Loucy (cell line): ENCODE results near the gene USP15.

ENCODE experiments used
- H2AFZ ChIP-seq: fragments of 200-600 bp; sonication (generic); 2 replicates; pipeline ENCODE4 v1.6.0; 2016; ENCODE audit warnings: antibody characterized with exemption, mild to moderate bottlenecking, low read length, moderate library complexity
- H3F3A ChIP-seq: fragments of 200-600 bp; 2 replicates; pipeline ENCODE4 v1.6.0; 2016; ENCODE audit warnings: antibody characterized with exemption, low read depth, mild to moderate bottlenecking
- H3K27me3 ChIP-seq: fragments of 200-600 bp; sonication (generic); 2 replicates; pipeline ENCODE4 v1.6.1; 2014; ENCODE audit warnings: low read length, mild to moderate bottlenecking; ENCODE audit not compliant: insufficient read depth, poor library complexity, severe bottlenecking
- H3K36me3 ChIP-seq: fragments of 200-600 bp; sonication (generic); 2 replicates; pipeline ENCODE4 v1.6.1; 2016; ENCODE audit warnings: low read length; ENCODE audit not compliant: insufficient read depth
- H3K4me1 ChIP-seq: fragments of 200-600 bp; sonication (generic); 2 replicates; pipeline ENCODE4 v1.5.1; 2014; ENCODE audit warnings: low read length, mild to moderate bottlenecking; ENCODE audit not compliant: insufficient read depth, poor library complexity, severe bottlenecking
- H3K4me2 ChIP-seq: fragments of 200-600 bp; sonication (generic); 2 replicates; pipeline ENCODE4 v1.6.0; 2014; ENCODE audit warnings: antibody characterized with exemption, low read length, low read depth, mild to moderate bottlenecking; ENCODE audit not compliant: poor library complexity, severe bottlenecking
- H3K4me3 ChIP-seq: fragments of 200-600 bp; sonication (generic); 2 replicates; pipeline ENCODE4 v1.5.1; 2014; ENCODE audit warnings: low read length, mild to moderate bottlenecking, mixed read lengths; ENCODE audit not compliant: poor library complexity, severe bottlenecking
- H3K79me2 ChIP-seq: fragments of 200-600 bp; sonication (generic); 2 replicates; pipeline ENCODE4 v1.6.1; 2014; ENCODE audit warnings: low read length; ENCODE audit not compliant: insufficient read depth
- H3K9ac ChIP-seq: fragments of 200-600 bp; sonication (generic); 2 replicates; pipeline ENCODE4 v1.6.0; 2014; ENCODE audit warnings: mild to moderate bottlenecking, low read depth, low read length, moderate library complexity; ENCODE audit not compliant: poor library complexity, severe bottlenecking
- H3K9me2 ChIP-seq: fragments of 200-600 bp; sonication (generic); replicated peaks from 2 replicates; pipeline ENCODE4 v1.6.1; 2016; ENCODE audit warnings: low read depth, low read length, mixed read lengths
- H3K9me3 ChIP-seq: fragments of 200-600 bp; sonication (generic); 2 replicates; pipeline ENCODE4 v1.6.1; 2014; ENCODE audit warnings: mild to moderate bottlenecking, antibody characterized with exemption, low read length, low read depth; ENCODE audit not compliant: insufficient read depth
- H4K20me1 ChIP-seq: fragments of 200-600 bp; sonication (generic); 2 replicates; pipeline ENCODE4 v1.6.0; 2014; ENCODE audit warnings: antibody characterized with exemption, low read length, mild to moderate bottlenecking; ENCODE audit not compliant: insufficient read depth, poor library complexity, severe bottlenecking
- EZH2phosphoT487 ChIP-seq: fragments of 200-600 bp; IDR thresholded peaks from 2 replicates; pipeline ENCODE4 v1.6.1; 2018; ENCODE audit warnings: antibody characterized with exemption, mild to moderate bottlenecking, moderate library complexity, borderline replicate concordance
- TF ChIP-seq, protein P1 (sequence below): fragments of 200-600 bp; sonication (generic); conservative IDR thresholded peaks from 2 replicates; pipeline ENCODE4 v1.5.1; 2014; ENCODE audit warnings: mild to moderate bottlenecking, antibody characterized with exemption, low read length

USP15 gene

DNA sequence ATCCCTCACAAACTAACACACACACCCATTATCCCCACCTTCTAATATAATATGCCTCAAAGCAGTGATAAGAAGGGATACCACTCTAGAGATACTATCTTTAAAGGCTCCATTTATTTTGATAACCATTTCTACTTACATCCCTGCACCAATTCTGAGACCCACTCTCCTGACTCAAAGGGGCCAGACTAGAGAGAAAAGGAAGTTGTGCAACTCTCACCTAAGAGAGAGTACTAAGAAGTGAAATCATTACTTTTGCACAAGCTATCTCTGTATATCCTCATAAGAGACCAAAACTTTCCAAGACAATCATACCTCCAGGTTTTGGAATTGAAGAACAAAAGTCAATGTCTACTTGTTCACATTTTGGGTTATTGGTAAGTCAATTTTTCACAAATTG is 45.4 kb upstream of the USP15 start:
- Histone ChIP-seq H3K4me2 (no peak overlapping the region), H3K4me3 (no peak overlapping the region), H3K79me2 (no peaks in the 10 kb centered on the region), H3F3A (no peaks in the 10 kb centered on the region), H2AFZ (no peak overlapping the region), H3K4me1 (no peaks in the 10 kb centered on the region), H3K9me2 (no peaks in the 10 kb centered on the region), H3K27me3 (no peaks in the 10 kb centered on the region), H4K20me1 (no peaks in the 10 kb centered on the region), H3K9me3 (no peaks in the 10 kb centered on the region), H3K36me3 (no peaks in the 10 kb centered on the region), H3K9ac (no peak overlapping the region)
- TF ChIP-seq, protein P1, sequence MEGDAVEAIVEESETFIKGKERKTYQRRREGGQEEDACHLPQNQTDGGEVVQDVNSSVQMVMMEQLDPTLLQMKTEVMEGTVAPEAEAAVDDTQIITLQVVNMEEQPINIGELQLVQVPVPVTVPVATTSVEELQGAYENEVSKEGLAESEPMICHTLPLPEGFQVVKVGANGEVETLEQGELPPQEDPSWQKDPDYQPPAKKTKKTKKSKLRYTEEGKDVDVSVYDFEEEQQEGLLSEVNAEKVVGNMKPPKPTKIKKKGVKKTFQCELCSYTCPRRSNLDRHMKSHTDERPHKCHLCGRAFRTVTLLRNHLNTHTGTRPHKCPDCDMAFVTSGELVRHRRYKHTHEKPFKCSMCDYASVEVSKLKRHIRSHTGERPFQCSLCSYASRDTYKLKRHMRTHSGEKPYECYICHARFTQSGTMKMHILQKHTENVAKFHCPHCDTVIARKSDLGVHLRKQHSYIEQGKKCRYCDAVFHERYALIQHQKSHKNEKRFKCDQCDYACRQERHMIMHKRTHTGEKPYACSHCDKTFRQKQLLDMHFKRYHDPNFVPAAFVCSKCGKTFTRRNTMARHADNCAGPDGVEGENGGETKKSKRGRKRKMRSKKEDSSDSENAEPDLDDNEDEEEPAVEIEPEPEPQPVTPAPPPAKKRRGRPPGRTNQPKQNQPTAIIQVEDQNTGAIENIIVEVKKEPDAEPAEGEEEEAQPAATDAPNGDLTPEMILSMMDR = no peak
- no peak for TF ChIP-seq EZH2phosphoT487

DNA sequence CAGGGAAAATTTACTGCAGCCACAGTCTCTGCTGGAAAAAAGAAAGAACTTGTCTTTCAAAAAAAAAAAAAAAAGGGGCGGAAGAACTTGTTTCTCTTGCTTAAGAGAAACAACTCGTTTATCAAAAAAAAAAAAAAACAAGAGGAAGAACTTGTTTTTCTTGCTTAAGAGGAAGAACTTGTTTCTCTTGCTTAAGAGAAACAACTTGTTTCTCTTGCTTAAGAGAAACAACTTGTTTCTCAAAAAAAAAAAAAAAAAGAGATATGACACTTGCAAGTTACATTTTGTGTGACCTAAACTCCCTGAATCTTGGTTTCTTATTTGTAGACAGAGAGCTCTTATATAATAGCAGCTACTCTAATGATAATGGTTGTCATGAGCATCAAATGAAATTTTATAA is 44.7 kb upstream of the USP15 start:
- TF ChIP-seq, protein P1 = no peak
- no peak for TF ChIP-seq EZH2phosphoT487
- H3K9ac ChIP-seq = no peak overlapping the region
- no peaks in the 10 kb centered on the region for H4K20me1 ChIP-seq

DNA sequence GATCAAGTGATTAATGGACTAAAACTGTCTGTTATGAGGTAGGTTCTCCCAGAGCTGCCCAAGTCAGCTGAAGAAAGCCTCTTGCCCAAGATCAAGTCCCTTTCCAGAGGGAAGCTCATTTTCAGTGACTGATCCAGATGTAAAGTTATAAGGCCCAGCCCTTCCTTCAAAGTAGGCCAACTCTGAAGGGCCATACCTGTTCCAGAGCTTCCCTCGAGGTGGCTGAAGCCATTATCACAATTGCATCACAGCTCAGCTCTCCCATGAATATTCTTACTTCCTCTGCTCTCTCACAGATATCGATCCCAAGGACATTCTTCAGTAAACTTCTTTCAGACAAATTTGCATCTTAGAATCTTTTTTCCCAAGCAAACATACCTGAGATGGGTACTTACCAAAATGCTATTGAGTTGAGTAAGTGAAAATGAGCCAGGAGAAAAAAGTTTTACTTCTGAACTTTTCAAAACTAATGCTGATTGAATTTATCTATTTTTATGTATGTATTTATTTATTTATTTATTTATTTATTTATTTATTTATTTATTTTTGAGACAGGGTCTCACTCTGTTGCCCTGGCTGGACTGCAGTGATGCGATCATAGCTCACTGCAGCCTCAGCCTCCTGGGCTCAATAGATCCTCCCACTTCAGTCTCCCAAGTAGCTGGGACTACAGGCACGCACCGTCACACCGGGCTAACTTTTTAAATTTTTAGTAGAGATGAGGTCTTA is 42.6 kb upstream of the USP15 start:
- TF ChIP-seq, protein P1 = no peak
- no peaks in the 10 kb centered on the region for H3K27me3 ChIP-seq
- H3K36me3 ChIP-seq = no peaks in the 10 kb centered on the region
- no peaks in the 10 kb centered on the region for H4K20me1 ChIP-seq
- no peaks in the 10 kb centered on the region for H3K4me1 ChIP-seq
- H3F3A ChIP-seq = no peaks in the 10 kb centered on the region
- H3K79me2 ChIP-seq = no peaks in the 10 kb centered on the region
- H3K9me2 ChIP-seq = no peaks in the 10 kb centered on the region
- no peaks in the 10 kb centered on the region for H3K9me3 ChIP-seq
- H3K4me3 ChIP-seq = no peak overlapping the region
- no peak overlapping the region for H2AFZ ChIP-seq
- H3K4me2 ChIP-seq = no peak overlapping the region
- no peak overlapping the region for H3K9ac ChIP-seq

More for the DNA sequence above, 44.7 kb upstream of the USP15 start:
- Histone ChIP-seq H3K4me2 (no peak overlapping the region), H3K4me1 (no peaks in the 10 kb centered on the region), H3K36me3 (no peaks in the 10 kb centered on the region), H3K9me3 (no peaks in the 10 kb centered on the region), H3K79me2 (no peaks in the 10 kb centered on the region), H2AFZ (no peak overlapping the region), H3K4me3 (no peak overlapping the region), H3F3A (no peaks in the 10 kb centered on the region), H3K9me2 (no peaks in the 10 kb centered on the region), H3K27me3 (no peaks in the 10 kb centered on the region)
